ENCODE data around the gene ADAP1.
"Not testable (repeated sequence)": the region's sequence is repeated elsewhere in the genome, so short reads cannot be mapped to it uniquely, and the experiment has no call there.

Gene ADAP1, protein sequence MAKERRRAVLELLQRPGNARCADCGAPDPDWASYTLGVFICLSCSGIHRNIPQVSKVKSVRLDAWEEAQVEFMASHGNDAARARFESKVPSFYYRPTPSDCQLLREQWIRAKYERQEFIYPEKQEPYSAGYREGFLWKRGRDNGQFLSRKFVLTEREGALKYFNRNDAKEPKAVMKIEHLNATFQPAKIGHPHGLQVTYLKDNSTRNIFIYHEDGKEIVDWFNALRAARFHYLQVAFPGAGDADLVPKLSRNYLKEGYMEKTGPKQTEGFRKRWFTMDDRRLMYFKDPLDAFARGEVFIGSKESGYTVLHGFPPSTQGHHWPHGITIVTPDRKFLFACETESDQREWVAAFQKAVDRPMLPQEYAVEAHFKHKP

DNA sequence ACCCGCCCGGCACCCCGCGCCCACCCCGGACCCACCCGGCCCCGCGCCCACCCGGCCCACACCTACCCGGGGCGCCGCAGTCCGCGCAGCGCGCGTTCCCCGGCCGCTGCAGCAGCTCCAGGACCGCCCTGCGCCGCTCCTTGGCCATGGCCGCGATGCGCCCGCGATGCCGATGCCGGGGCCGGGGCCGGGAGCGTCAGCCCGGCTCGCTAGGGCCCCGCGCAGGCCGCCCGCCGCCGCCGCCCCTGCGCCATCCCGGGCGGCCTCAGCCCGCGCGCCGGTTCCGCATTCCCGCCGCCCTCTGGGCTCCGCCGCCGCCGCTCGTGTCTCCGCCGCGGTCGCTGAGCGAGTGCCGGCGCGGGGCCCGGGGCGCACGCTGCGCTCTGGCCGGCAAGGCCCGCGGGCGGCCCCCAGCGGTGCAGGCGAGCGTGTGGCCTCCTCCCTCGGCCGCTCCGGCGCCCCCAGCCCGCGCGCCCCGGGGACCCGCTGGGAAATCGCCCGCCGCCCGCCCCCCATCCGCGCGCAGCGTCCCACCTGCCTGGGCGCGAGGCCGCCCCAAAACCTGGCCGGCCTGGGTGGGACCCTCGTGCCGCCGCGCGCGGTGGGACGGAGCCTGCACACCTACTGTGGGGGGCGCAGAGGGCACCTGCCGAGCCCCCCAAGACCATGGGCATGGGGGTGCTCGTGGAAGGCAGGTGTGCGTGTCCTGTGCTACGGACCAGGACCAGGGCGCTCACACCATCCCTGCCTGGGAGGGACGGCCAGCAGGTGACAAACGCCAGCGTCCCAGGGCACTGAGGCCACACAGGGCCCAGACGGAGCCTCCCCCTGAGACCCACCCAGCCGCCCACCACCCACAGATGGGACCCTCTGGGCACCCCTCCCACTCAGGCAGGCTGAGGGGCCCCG lies at the start of gene ADAP1:
Gene ADAP1 (minus strand): TSS at position 351 of the 909 bp plus-strand sequence. CDS start 203 bp downstream, at position 148.
- DNase-seq (ENCODE audit: low spot score in 2 of 2) (no peak), ATAC-seq (replicated peaks; ENCODE audit: extremely low read depth, poor library complexity, severe bottlenecking) (peak; percentile 62)
- peaks cover 2% of the 10 kb centered on the region for H3K36me3 Mint-ChIP-seq (ENCODE audit: insufficient read depth)
- H3K27me3 Mint-ChIP-seq, result no peaks in the 10 kb centered on the region
- H3K4me1 Mint-ChIP-seq, result peaks cover 6% of the 10 kb centered on the region
- H3K9me3 Mint-ChIP-seq, result no peaks in the 10 kb centered on the region
- peak within 1 kb of the TSS; percentile 68 for H3K27ac Mint-ChIP-seq (ENCODE audit: low read depth)
- peak within 1 kb of the TSS; percentile 81 for H3K4me3 Mint-ChIP-seq

DNA sequence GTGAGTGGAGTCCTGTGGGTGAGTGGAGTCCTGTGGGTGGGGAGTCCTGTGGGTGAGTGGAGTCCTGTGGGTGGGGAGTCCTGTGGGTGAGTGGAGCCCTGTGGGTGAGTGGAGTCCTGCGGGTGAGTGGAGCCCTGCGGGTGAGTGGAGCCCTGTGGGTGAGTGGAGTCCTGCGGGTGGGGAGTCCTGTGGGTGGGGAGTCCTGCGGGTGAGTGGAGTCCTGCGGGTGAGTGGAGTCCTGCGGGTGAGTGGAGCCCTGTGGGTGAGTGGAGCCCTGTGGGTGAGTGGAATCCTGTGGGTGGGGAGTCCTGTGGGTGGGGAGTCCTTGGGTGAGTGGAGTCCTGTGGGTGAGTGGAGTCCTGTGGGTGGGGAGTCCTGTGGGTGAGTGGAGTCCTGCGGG lies 48.0 kb upstream of the ADAP1 start:
- H3K36me3 Mint-ChIP-seq (ENCODE audit: insufficient read depth), result peaks cover 10% of the 10 kb centered on the region
- H3K27ac Mint-ChIP-seq (ENCODE audit: low read depth); H3K4me3 Mint-ChIP-seq; H3K27me3 Mint-ChIP-seq; DNase-seq (ENCODE audit: low spot score in 2 of 2); H3K4me1 Mint-ChIP-seq; H3K9me3 Mint-ChIP-seq; ATAC-seq (replicated peaks; ENCODE audit: extremely low read depth, poor library complexity, severe bottlenecking): not testable (repeated sequence)

DNA sequence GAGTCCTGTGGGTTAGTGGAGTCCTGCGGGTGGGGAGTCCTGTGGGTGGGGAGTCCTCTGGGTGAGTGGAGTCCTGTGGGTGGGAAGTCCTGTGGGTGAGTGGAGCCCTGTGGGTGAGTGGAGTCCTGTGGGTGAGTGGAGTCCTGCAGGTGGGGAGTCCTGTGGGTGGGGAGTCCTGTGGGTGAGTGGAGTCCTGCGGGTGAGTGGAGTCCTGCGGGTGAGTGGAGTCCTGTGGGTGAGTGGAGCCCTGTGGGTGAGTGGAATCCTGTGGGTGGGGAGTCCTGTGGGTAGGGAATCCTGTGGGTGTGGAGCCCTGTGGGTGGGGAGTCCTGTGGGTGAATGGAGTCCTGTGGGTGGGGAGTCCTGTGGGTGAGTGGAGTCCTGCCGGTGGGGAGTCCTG lies 47.5 kb upstream of the ADAP1 start:
- not testable (repeated sequence) for H3K27ac Mint-ChIP-seq (ENCODE audit: low read depth); H3K27me3 Mint-ChIP-seq; ATAC-seq (replicated peaks; ENCODE audit: extremely low read depth, poor library complexity, severe bottlenecking); H3K4me3 Mint-ChIP-seq; DNase-seq (ENCODE audit: low spot score in 2 of 2); H3K4me1 Mint-ChIP-seq; H3K9me3 Mint-ChIP-seq
- peaks cover 10% of the 10 kb centered on the region for H3K36me3 Mint-ChIP-seq (ENCODE audit: insufficient read depth)

GRCh38 chr7:1001069-1001770 lies 46.7 kb upstream of the ADAP1 start:
- H3K4me1 Mint-ChIP-seq; DNase-seq (ENCODE audit: low spot score in 2 of 2); H3K4me3 Mint-ChIP-seq; ATAC-seq (replicated peaks; ENCODE audit: extremely low read depth, poor library complexity, severe bottlenecking); H3K9me3 Mint-ChIP-seq; H3K27me3 Mint-ChIP-seq: not testable (repeated sequence)
- Mint-ChIP-seq H3K36me3 (ENCODE audit: insufficient read depth) (peaks cover 10% of the 10 kb centered on the region), H3K27ac (ENCODE audit: low read depth) (peak overlapping the region; percentile 67)

DNA sequence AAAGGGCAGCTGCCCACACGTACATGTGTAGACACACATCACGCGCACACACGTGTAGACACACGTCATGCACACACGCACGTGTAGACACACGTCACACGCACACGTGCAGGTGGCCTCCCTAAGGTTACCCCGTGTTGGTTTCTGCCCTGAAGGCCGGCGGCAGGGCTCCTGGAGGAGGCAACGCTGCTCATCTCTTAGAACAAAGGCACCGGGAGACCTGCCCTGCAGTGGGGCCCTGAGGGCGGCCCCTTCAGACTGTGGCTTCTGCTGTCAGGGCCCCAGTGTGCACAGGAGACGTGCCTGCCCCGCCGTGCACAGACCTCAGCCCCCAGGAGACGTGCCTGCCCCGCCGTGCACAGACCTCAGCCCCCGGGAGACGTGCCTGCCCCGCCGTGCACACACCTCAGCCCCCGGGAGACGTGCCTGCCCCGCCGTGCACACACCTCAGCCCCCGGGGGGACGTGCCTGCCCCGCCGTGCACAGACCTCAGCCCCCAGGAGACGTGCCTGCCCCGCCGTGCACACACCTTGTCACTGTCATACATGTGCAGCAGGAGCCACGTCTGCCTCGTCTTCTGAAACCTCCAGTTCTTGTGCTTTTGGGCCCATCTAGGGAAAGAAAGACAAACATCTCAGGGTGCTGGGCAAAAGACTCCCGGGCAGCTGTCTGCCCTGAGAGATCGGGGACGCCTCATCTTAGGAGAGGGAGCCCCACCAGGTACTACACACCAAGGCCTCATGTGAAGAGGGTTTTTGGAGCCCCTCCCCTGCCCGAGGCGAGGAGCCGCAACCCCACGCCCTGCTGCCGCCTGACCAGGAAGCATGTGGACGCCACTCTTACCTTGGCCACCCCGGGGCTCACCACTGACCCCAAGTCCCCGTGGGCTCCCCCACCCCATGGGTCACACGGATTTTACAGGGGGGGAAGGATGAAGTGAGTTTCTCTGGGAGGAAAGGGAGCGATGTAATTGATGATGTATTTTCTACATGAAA lies 45.8 kb upstream of the ADAP1 start:
- H3K27ac Mint-ChIP-seq (ENCODE audit: low read depth), result no peak overlapping the region

GRCh38 chr7:999149-999879 lies 44.8 kb upstream of the ADAP1 start:
- Mint-ChIP-seq H3K36me3 (ENCODE audit: insufficient read depth) (peaks cover 10% of the 10 kb centered on the region), H3K4me3 (no peak overlapping the region), H3K27ac (ENCODE audit: low read depth) (no peak overlapping the region), H3K9me3 (no peaks in the 10 kb centered on the region), H3K27me3 (no peaks in the 10 kb centered on the region), H3K4me1 (no peaks in the 10 kb centered on the region)
- ATAC-seq (replicated peaks; ENCODE audit: extremely low read depth, poor library complexity, severe bottlenecking) (no peak), DNase-seq (ENCODE audit: low spot score in 2 of 2) (no peak)

More for the DNA sequence above, 45.8 kb upstream of the ADAP1 start:
- Mint-ChIP-seq H3K4me1 (no peaks in the 10 kb centered on the region), H3K4me3 (no peak overlapping the region), H3K27me3 (no peaks in the 10 kb centered on the region), H3K36me3 (ENCODE audit: insufficient read depth) (peaks cover 10% of the 10 kb centered on the region), H3K9me3 (no peaks in the 10 kb centered on the region)
- DNase-seq (ENCODE audit: low spot score in 2 of 2) (no peak), ATAC-seq (replicated peaks; ENCODE audit: extremely low read depth, poor library complexity, severe bottlenecking) (no peak)

DNA sequence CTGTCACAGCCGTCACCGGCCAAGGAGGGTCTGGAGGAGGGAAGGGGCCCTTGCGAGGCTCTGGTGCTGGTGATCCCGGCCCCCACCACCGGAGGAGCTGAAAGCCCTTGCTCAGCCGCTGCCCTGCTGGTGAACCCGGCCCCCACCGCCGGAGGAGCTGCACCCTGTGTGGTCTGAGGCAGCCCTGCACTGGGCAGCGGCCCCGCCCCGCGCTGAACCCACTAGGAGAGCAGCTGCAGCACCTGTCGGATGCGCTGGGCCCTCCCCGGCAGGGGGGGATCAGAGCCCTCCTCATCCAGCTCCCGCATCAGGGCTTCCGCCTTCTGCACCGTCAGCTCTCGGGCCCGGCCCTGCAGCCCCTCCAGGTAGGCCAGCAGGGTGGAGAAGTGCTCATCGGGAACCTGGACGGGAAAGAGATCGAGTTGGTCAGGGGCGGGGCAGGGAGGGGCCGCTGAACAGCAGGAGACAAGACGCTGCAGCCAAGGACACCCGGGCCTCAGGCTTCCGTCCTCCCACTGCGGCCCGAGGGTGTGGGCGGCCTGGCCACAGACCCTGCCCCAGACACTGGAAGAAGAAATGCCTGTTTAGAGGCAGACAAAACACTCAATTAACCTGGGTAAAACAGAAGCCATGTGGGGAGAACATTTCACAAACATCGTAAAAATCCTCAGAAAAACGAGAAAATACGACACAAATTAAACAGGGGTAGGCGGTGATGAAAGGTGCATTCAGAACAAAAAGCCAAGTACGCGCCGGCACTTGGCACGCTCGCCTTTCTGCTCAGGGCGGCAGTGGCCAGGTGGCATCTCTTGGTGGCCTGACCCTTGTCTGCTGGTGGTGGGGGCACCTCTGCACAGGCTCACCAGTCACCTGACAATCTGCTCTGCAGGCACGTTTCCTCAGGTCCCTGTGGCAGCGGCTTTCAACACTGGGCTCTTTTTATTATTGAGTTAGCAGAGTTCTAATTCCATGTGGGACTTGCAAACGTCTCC lies 43.2 kb upstream of the ADAP1 start:
- no peaks in the 10 kb centered on the region for H3K9me3 Mint-ChIP-seq
- DNase-seq (ENCODE audit: low spot score in 2 of 2) (no peak), ATAC-seq (replicated peaks; ENCODE audit: extremely low read depth, poor library complexity, severe bottlenecking) (no peak)
- H3K4me3 Mint-ChIP-seq, result no peak overlapping the region
- H3K27ac Mint-ChIP-seq (ENCODE audit: low read depth), result no peak overlapping the region
- peaks cover 7% of the 10 kb centered on the region for H3K4me1 Mint-ChIP-seq
- H3K27me3 Mint-ChIP-seq, result no peaks in the 10 kb centered on the region
- peaks cover 6% of the 10 kb centered on the region for H3K36me3 Mint-ChIP-seq (ENCODE audit: insufficient read depth)

DNA sequence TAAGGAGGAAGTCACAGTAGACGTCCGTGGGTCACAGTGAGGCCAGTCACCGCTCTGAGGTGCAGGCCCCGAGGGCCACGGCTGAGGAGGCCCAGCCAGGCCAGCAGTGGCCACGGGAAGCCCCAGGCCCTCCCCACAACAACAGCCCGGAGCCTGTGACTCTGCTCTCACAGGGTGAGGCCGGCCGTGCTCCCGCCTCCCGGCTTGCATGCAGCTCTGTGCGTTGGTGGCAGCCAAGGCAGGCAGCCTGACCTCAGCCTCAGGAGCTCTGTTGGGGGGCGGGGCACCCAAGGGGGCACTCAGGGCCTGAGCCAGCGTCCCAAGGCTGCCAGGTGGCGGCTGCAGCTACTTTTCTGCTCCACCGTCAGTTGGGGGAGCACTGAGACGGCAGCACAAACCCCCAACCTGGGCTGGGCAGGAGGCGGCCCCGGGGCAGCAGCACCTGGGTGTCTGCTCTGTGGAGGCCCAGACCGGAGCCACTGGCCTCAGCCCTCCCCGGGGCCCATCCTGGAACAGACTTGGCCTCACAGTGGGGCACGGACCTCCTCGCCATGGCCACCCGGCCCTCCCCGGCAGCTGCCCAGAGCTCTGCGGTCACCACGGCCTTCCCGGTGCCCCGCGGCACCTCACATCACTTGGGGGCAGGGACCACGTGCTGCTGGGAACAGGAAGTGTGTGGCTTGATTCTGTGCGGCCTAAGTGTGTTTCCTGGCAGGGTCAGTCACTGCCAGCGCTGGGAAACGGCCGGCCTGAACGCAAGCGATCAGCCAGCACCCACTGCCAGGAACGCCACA lies 41.8 kb upstream of the ADAP1 start:
- Mint-ChIP-seq H3K36me3 (ENCODE audit: insufficient read depth) (peaks cover 6% of the 10 kb centered on the region), H3K9me3 (no peaks in the 10 kb centered on the region), H3K4me1 (peaks cover 7% of the 10 kb centered on the region), H3K4me3 (no peak overlapping the region), H3K27ac (ENCODE audit: low read depth) (no peak overlapping the region), H3K27me3 (no peaks in the 10 kb centered on the region)
- ATAC-seq (replicated peaks; ENCODE audit: extremely low read depth, poor library complexity, severe bottlenecking), result no peak
- no peak for DNase-seq (ENCODE audit: low spot score in 2 of 2)

- no peak overlapping the region for H3K27ac Mint-ChIP-seq (ENCODE audit: low read depth)
- ATAC-seq (replicated peaks; ENCODE audit: extremely low read depth, poor library complexity, severe bottlenecking), result no peak
Measured at GRCh38 chr7:995571-995970, 41.1 kb upstream of the ADAP1 start.

More at GRCh38 chr7:995571-995970, 41.1 kb upstream of the ADAP1 start:
- H3K4me3 Mint-ChIP-seq, result no peak overlapping the region
- no peaks in the 10 kb centered on the region for H3K27me3 Mint-ChIP-seq
- no peak for DNase-seq (ENCODE audit: low spot score in 2 of 2)
- peaks cover 7% of the 10 kb centered on the region for H3K4me1 Mint-ChIP-seq
- H3K9me3 Mint-ChIP-seq, result no peaks in the 10 kb centered on the region
- peaks cover 3% of the 10 kb centered on the region for H3K36me3 Mint-ChIP-seq (ENCODE audit: insufficient read depth)

Data from central memory CD8-positive, alpha-beta T cell (primary cell).